Left kidney (tissue), 2 donors: ENCODE data around the gene AFF3. TPM values are rescaled to one million over a fixed set of nuclear protein-coding genes. Genes with fewer than 3 reads are reported as not detected.
A peak's percentile ranks its signal among the peaks of the same experiment; 100 is the strongest.

Experiments
- DNase-seq: peaks from one replicate; pipeline ENCODE4 v3.0.0-alpha.2; 2013
- polyA plus RNA-seq: library from polyadenylated mRNA; unstranded; fragments of 120-200 nt; gene quantifications from one replicate; pipeline ENCODE4 v1.2.1, GENCODE V29; 2013; ENCODE audit not compliant: insufficient read length

The AFF3 gene
- polyA plus RNA-seq, 1 donor, result 26.6 TPM

- no peak for DNase-seq
Observed at GRCh38 chr2:100008956-100009355, 133.4 kb downstream of the AFF3 start.

- no peak for DNase-seq
Observed at GRCh38 chr2:100006516-100006915, 135.9 kb downstream of the AFF3 start.

GRCh38 chr2:100004959-100005387, 137.4 kb downstream of the AFF3 start:
- no peak for DNase-seq

GRCh38 chr2:100004348-100004884, 138.0 kb downstream of the AFF3 start:
- DNase-seq, result no peak

GRCh38 chr2:100002059-100002458, 140.3 kb downstream of the AFF3 start:
- DNase-seq, result no peak

- no peak for DNase-seq
Observed at GRCh38 chr2:100000915-100001707, 141.3 kb downstream of the AFF3 start.

- no peak for DNase-seq
Observed at GRCh38 chr2:99998651-99999320, 143.6 kb downstream of the AFF3 start.

GRCh38 chr2:99989905-99990304, 152.5 kb downstream of the AFF3 start:
- DNase-seq, result no peak

GRCh38 chr2:99988599-99988998, 153.8 kb downstream of the AFF3 start:
- DNase-seq, result no peak

- DNase-seq, result no peak
Observed at GRCh38 chr2:99987160-99987559, 155.2 kb downstream of the AFF3 start.

GRCh38 chr2:99984799-99985515, 157.4 kb downstream of the AFF3 start:
- peak; percentile 53 for DNase-seq

GRCh38 chr2:99982744-99983143, 159.6 kb downstream of the AFF3 start:
- no peak for DNase-seq

GRCh38 chr2:99981840-99982239, 160.6 kb downstream of the AFF3 start:
- DNase-seq, result no peak

GRCh38 chr2:99980176-99980575, 162.2 kb downstream of the AFF3 start:
- DNase-seq, result no peak

- no peak for DNase-seq
Observed at GRCh38 chr2:99977966-99978365, 164.4 kb downstream of the AFF3 start.

GRCh38 chr2:99975386-99975785, 167.0 kb downstream of the AFF3 start:
- DNase-seq, result no peak

GRCh38 chr2:99974682-99975375, 167.6 kb downstream of the AFF3 start:
- no peak for DNase-seq

GRCh38 chr2:99974275-99974674, 168.1 kb downstream of the AFF3 start:
- no peak for DNase-seq

- DNase-seq, result no peak
Observed at GRCh38 chr2:99971326-99971900, 171.0 kb downstream of the AFF3 start.

- no peak for DNase-seq
Observed at GRCh38 chr2:99970292-99970868, 172.0 kb downstream of the AFF3 start.

GRCh38 chr2:99961196-99961913, 181.0 kb downstream of the AFF3 start:
- DNase-seq, result no peak
